K562 (cell line): Measurements from ENCODE around the gene MAP1S. TPM values are rescaled to one million over a fixed set of nuclear protein-coding genes. Genes with fewer than 3 reads are reported as not detected.

ENCODE experiments used
- CSDE1 ChIP-seq, 2 experiments: fragments of 450-650 bp; IDR thresholded peaks; 2 replicates each; pipeline ENCODE4 v1.6.1; 2016; ENCODE audit warnings: mild to moderate bottlenecking in 1 of 2
- GABPA ChIP-seq: fragments of 200-800 bp; sonication (Bioruptor generic); conservative IDR thresholded peaks from 2 replicates; pipeline ENCODE4 v1.6.1; 2016; ENCODE audit warnings: low read depth, missing genetic modification characterization, missing compliant biosample characterization
- GATA2 ChIP-seq: sonication (generic); formaldehyde crosslinking; IDR thresholded peaks from 2 replicates; pipeline ENCODE4 v1.4.0; 2020; ENCODE audit warnings: mild to moderate bottlenecking, missing genetic modification reagents
- HNRNPK ChIP-seq: fragments of 200-400 bp; formaldehyde crosslinking; IDR thresholded peaks from one replicate; pipeline ENCODE4 v1.6.1; 2018; ENCODE audit warnings: mild to moderate bottlenecking, low read depth, low read length; ENCODE audit not compliant: poor library complexity, severe bottlenecking
- MAFK ChIP-seq: IDR thresholded peaks from 2 replicates; pipeline ENCODE4 v1.6.1; 2011; ENCODE audit warnings: low read length, improper control_type of control experiment
- MTF1 ChIP-seq: fragments of 250-450 bp; sonication (Bioruptor Pico); IDR thresholded peaks from 2 replicates; pipeline ENCODE4 v1.9.0; 2021; ENCODE audit warnings: moderate library complexity, mild to moderate bottlenecking, inconsistent platforms, borderline replicate concordance
- NCOA4 ChIP-seq: fragments of 450-650 bp; IDR thresholded peaks from 2 replicates; pipeline ENCODE4 v1.6.1; 2018; ENCODE audit warnings: mild to moderate bottlenecking; ENCODE audit not compliant: partially characterized antibody
- POLR2AphosphoS2 ChIP-seq: IDR thresholded peaks from 2 replicates; pipeline ENCODE4 v1.6.1; 2012; ENCODE audit warnings: low read length, improper control_type of control experiment
- POLR2H ChIP-seq: IDR thresholded peaks from 2 replicates; pipeline ENCODE4 v1.6.1; 2016; ENCODE audit warnings: missing genetic modification characterization, low read depth, mild to moderate bottlenecking, control low read depth, missing compliant biosample characterization, moderate library complexity
- RAD21 ChIP-seq, 2 experiments: fragments of 250-450 bp in 1 of 2; fragments of 450-650 bp in 1 of 2; sonication (Bioruptor Pico) in 1 of 2; formaldehyde crosslinking in 1 of 2; IDR thresholded peaks in 1 of 2; conservative IDR thresholded peaks in 1 of 2; 2 replicates each; pipeline versions ENCODE4 v1.4.0 to v1.8.0; 2020 to 2022; ENCODE audit warnings: mild to moderate bottlenecking in 2 of 2, moderate library complexity in 1 of 2
- RFX1 ChIP-seq: fragments of 450-650 bp; IDR thresholded peaks from 2 replicates; pipeline ENCODE4 v1.6.1; 2016; ENCODE audit warnings: mild to moderate bottlenecking, moderate library complexity
- SNIP1 ChIP-seq: fragments of 450-650 bp; IDR thresholded peaks from 2 replicates; pipeline ENCODE4 v1.7.1; 2017; ENCODE audit warnings: low read depth, mild to moderate bottlenecking
- SRSF1 ChIP-seq: fragments of 200-400 bp; formaldehyde crosslinking; IDR thresholded peaks from 2 replicates; pipeline ENCODE4 v1.6.1; 2017; ENCODE audit warnings: mild to moderate bottlenecking, low read depth, low read length, moderate library complexity
- STAT5A ChIP-seq: IDR thresholded peaks from 2 replicates; pipeline ENCODE4 v1.6.1; 2012; ENCODE audit warnings: low read length, inconsistent platforms, borderline replicate concordance
- XRCC3 ChIP-seq: fragments of 450-650 bp; IDR thresholded peaks from 2 replicates; pipeline ENCODE4 v1.6.1; 2017; ENCODE audit warnings: mild to moderate bottlenecking, moderate library complexity
- polyA plus RNA-seq, 8 experiments: library from polyadenylated mRNA; depleted of rRNA in 4 of 8; stranded (reverse) in 5 of 8; unstranded in 3 of 8; fragments of >200 nt; fragmentation: Nextera tagmentation in 2 of 8; fragmentation: Illumina TruSeq in 1 of 8; extraction: Ambion mirVana in 2 of 8; extraction: Trizol in 1 of 8; gene quantifications; 2 replicates each; pipeline versions ENCODE4 v1.2.1 to v1.2.3, GENCODE V29; 2011 to 2014; ENCODE audit warnings: inconsistent platforms in 1 of 8, missing spikeins in 1 of 8
- total RNA-seq, 7 experiments: library from RNA; depleted of rRNA in 6 of 7; stranded (reverse); fragments of >200 nt in 6 of 7; fragmentation: Illumina TruSeq in 2 of 7; extraction: Trizol in 2 of 7; gene quantifications; 2 replicates each; pipeline versions ENCODE4 v1.2.1 to v1.2.3, GENCODE V29; 2011 to 2021; ENCODE audit warnings: low replicate concordance in 1 of 7
- TF ChIP-seq, protein P1 (sequence below): fragments of 450-650 bp; IDR thresholded peaks from 2 replicates; pipeline ENCODE4 v1.6.1; 2016; ENCODE audit warnings: low read depth, mild to moderate bottlenecking, moderate library complexity
- TF ChIP-seq, protein P2 (sequence below): fragments of 250-450 bp; sonication (Bioruptor Pico); IDR thresholded peaks from 2 replicates; pipeline ENCODE4 v1.5.0; 2020; ENCODE audit warnings: mild to moderate bottlenecking, borderline replicate concordance
- TF ChIP-seq, protein P3 (sequence below): fragments of 450-650 bp; formaldehyde crosslinking; IDR thresholded peaks from 2 replicates; pipeline ENCODE4 v1.4.0; 2020; ENCODE audit warnings: mild to moderate bottlenecking, moderate library complexity
- TF ChIP-seq, protein P4 (sequence below): fragments of 450-650 bp; IDR thresholded peaks from 2 replicates; pipeline ENCODE4 v1.7.0; 2016; ENCODE audit warnings: borderline replicate concordance
- TF ChIP-seq, protein P5 (sequence below): fragments of 200-400 bp; formaldehyde crosslinking; IDR thresholded peaks from 2 replicates; pipeline ENCODE4 v1.6.1; 2017; ENCODE audit warnings: mild to moderate bottlenecking, low read depth, low read length, moderate library complexity

MAP1S gene
- total and polyA plus RNA-seq, 9 of the 15 experiments (the other 6 are each of a cell fraction or from before 2014, with no cell fraction given) = 2.0 to 81.0 (median 9.5) TPM

DNA sequence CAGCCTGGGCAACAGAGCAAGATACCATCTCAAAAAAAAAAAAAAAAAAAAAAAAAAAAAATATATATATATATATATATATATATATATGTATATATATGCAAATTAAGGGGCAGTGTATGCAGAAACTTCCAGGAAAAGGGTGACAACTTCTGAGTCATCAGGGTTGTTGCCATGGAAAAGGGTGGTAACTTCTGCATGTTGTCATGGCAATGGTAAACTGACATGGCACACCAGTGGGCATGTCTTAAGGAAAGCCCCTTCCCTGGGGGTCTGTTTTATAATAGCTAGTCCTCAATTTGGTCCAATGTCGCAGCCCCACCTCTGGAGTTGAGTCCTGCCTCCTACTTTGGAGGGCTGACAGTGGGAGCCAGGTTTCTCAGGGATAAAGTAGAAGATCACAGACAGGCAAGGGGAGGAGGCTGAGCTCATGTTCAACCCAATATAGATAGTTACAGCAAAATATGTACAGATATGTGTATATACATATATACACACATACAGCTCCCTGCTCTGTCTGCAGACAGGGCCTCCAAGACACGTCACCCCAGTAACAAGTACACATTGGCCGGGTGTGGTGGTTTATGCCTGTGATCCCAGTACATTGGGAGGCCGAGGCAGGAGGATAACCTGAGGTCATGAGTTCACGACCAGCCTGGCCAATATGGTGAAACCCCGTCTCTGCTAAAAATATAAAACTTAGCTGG lies 24.7 kb downstream of the MAP1S start (continued):
- TF ChIP-seq, protein P1, sequence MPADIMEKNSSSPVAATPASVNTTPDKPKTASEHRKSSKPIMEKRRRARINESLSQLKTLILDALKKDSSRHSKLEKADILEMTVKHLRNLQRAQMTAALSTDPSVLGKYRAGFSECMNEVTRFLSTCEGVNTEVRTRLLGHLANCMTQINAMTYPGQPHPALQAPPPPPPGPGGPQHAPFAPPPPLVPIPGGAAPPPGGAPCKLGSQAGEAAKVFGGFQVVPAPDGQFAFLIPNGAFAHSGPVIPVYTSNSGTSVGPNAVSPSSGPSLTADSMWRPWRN = no peak
- TF ChIP-seq MAFK (no peak), RAD21 (CRISPR knock-in tag; conservative IDR thresholded peaks at IDR 0.05 in 1 of 2, IDR thresholded peaks at IDR 0.05 in 1 of 2) (no peak), STAT5A (peak; percentile 28; the same call in 1 of the 2 replicates), XRCC3 (no peak), MTF1 (CRISPR knock-in tag) (no peak), HNRNPK (no peak), SRSF1 (no peak), NCOA4 (no peak), SNIP1 (no peak), POLR2H (tag) (no peak), POLR2AphosphoS2 (no peak), RFX1 (peak; percentile 96), GABPA (tag) (no peak), GATA2 (CRISPR knock-in tag) (no peak), CSDE1 (IDR thresholded peaks at IDR 0.05) (peak in 1 of 2 experiments; percentile 73; a peak in 1 of 4 replicates)
- TF ChIP-seq, protein P2, sequence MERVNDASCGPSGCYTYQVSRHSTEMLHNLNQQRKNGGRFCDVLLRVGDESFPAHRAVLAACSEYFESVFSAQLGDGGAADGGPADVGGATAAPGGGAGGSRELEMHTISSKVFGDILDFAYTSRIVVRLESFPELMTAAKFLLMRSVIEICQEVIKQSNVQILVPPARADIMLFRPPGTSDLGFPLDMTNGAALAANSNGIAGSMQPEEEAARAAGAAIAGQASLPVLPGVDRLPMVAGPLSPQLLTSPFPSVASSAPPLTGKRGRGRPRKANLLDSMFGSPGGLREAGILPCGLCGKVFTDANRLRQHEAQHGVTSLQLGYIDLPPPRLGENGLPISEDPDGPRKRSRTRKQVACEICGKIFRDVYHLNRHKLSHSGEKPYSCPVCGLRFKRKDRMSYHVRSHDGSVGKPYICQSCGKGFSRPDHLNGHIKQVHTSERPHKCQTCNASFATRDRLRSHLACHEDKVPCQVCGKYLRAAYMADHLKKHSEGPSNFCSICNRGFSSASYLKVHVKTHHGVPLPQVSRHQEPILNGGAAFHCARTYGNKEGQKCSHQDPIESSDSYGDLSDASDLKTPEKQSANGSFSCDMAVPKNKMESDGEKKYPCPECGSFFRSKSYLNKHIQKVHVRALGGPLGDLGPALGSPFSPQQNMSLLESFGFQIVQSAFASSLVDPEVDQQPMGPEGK (CRISPR knock-in tag) = no peak
- TF ChIP-seq, protein P3, sequence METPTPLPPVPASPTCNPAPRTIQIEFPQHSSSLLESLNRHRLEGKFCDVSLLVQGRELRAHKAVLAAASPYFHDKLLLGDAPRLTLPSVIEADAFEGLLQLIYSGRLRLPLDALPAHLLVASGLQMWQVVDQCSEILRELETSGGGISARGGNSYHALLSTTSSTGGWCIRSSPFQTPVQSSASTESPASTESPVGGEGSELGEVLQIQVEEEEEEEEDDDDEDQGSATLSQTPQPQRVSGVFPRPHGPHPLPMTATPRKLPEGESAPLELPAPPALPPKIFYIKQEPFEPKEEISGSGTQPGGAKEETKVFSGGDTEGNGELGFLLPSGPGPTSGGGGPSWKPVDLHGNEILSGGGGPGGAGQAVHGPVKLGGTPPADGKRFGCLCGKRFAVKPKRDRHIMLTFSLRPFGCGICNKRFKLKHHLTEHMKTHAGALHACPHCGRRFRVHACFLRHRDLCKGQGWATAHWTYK (CRISPR knock-in tag) = no peak
- TF ChIP-seq, protein P4, sequence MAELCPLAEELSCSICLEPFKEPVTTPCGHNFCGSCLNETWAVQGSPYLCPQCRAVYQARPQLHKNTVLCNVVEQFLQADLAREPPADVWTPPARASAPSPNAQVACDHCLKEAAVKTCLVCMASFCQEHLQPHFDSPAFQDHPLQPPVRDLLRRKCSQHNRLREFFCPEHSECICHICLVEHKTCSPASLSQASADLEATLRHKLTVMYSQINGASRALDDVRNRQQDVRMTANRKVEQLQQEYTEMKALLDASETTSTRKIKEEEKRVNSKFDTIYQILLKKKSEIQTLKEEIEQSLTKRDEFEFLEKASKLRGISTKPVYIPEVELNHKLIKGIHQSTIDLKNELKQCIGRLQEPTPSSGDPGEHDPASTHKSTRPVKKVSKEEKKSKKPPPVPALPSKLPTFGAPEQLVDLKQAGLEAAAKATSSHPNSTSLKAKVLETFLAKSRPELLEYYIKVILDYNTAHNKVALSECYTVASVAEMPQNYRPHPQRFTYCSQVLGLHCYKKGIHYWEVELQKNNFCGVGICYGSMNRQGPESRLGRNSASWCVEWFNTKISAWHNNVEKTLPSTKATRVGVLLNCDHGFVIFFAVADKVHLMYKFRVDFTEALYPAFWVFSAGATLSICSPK = no peak
- TF ChIP-seq, protein P5, sequence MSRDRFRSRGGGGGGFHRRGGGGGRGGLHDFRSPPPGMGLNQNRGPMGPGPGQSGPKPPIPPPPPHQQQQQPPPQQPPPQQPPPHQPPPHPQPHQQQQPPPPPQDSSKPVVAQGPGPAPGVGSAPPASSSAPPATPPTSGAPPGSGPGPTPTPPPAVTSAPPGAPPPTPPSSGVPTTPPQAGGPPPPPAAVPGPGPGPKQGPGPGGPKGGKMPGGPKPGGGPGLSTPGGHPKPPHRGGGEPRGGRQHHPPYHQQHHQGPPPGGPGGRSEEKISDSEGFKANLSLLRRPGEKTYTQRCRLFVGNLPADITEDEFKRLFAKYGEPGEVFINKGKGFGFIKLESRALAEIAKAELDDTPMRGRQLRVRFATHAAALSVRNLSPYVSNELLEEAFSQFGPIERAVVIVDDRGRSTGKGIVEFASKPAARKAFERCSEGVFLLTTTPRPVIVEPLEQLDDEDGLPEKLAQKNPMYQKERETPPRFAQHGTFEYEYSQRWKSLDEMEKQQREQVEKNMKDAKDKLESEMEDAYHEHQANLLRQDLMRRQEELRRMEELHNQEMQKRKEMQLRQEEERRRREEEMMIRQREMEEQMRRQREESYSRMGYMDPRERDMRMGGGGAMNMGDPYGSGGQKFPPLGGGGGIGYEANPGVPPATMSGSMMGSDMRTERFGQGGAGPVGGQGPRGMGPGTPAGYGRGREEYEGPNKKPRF = no peak
